M059J (cell line): Measurements from ENCODE around the gene UVSSA. TPM values are rescaled to one million over a fixed set of nuclear protein-coding genes. Genes with fewer than 3 reads are reported as not detected.

Experiments used
- DNase-seq: peaks from one replicate; pipeline ENCODE4 v3.0.0-alpha.2; 2012; ENCODE audit warnings: low read depth
- total RNA-seq: library from RNA; depleted of rRNA; stranded (reverse); fragments of >200 nt; shearing (Covaris generic); gene quantifications from 2 replicates; pipeline ENCODE4 v1.2.3, GENCODE V29; 2014

UVSSA gene
- total RNA-seq, 1 experiment from 2014 or later: 3.9 TPM

- no peak for DNase-seq
These were observed 1.7 kb downstream of the UVSSA start for GRCh38 chr4:1348746-1349145.

DNA sequence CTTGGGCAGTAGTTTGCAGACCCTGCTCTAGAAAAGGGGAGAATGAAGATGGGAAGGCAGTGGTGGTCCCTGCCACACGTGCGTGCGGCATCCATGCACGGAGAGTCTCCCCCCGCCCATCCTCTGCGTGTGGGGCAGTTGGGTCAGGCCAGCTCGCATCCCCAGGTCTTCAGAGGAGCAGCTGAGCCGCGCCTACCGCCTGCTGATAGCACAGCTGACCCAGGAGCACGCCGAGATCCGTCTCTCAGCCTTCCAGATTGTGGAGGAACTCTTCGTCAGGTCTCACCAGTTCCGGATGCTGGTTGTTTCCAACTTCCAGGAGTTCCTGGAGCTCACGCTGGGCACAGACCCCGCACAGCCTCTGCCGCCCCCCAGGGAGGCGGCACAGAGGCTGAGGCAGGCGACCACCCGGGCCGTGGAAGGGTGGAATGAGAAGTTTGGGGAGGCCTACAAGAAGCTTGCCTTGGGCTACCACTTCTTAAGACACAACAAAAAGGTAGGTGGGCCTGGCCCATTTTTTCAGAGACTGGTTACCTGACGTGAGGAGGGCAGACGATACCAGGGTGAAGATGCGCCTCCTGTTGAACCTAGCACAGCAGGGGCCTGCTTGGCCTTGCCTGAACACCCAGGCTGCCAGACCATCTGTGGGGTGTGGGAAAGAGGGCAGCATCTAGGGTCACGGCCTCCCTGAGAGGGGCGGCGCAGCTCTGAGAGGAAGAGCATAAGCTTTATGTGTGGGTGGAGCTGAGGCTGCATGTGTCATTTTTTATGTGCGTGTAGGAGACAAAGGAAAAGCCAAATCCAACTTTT lies 2.6 kb downstream of the UVSSA start:
- no peak for DNase-seq

- DNase-seq: no peak
These were observed 3.1 kb downstream of the UVSSA start for GRCh38 chr4:1350169-1350520.

DNA sequence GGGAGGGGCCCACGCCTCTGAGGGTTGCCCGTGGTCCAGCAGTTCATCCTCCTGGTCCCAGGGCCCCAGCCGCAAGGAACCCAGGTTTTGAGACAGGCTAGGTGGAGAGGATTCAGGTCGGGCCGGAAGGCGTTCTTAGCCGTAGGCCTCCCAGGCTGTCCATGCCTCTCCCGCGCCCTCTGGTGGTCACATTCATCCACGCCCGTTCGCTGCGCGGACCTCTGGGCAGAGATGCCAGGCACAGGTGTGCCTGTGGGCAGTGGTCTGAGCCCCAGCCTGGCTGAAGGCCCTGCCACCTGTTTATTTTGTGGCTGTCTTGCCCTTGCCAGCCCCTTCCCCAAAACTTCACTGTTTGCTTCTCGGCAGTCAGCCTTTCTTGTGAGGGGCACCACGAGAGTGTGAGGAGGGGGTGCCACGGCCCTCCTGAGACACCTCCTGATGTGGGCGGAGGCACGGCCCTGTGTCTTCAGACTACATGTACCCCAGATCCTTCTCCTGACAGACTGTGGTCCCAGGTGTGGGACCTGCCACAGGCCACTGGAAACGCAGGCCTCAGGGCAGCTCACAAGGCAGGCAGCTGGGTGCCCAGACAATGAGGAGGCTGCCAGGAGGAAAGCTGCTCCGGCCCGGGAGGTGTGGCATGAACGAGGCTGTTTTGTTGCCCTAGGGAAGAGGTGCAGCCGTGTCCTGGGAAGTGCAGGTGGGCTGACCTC lies 5.0 kb downstream of the UVSSA start:
- peak; percentile 66 for DNase-seq

- DNase-seq: no peak
These were observed 5.5 kb downstream of the UVSSA start for GRCh38 chr4:1352567-1352900.

GRCh38 chr4:1353186-1354055 lies 6.4 kb downstream of the UVSSA start:
- DNase-seq: no peak

DNA sequence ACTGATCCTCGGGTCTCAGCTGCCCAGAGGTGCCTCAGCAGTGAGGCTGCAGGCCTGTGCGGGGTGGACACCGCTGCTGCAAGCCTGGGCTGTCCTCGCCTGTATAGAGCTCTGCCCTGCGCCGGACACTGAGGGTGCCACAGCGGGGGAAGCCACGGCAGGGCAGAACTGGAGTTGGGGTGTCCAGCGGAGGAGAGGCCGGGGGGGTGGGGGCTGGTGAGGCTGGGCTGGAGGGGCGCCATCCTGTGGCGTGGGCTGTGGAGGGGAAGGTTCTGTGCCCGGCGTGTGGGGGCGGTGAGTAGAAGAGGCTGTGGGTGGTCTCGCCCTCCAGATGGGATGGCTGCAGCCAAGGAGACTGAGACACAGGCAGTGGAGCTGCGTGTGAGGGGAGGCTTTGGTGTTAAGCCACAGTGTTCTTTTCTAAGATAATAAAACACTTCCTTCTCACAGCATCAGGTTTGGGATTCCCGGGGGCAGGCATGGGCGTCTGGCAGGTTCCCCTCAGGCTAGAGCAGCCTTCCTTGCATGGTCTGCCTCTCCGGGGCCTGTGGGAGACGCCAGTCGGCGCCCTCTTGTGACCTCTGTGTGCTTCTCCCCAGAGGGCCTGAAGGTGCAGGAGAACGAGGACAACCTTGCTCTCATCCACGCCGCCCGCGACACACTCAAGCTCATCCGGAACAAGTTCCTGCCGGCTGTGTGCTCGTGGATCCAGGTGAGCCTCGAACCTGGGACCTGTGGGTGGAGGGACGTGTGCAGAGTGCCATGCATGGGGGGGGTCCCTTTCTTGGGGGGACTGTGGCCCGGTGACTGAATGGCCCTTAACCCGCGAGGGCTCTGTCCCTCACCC lies 7.4 kb downstream of the UVSSA start:
- DNase-seq: no peak

DNA sequence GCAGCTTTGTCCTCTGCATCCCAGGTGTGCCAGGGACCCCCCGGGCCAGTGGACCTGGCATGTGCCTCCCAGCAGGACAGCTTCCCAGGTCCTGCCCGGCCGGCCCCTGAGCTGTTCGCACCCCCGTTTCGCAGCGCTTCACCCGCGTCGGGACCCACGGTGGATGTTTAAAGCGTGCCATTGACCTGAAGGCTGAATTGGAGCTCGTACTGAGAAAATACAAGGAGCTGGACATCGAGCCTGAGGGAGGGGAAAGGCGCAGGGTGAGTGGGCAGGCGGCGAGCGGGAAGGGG lies 7.9 kb downstream of the UVSSA start:
- DNase-seq: no peak

DNA sequence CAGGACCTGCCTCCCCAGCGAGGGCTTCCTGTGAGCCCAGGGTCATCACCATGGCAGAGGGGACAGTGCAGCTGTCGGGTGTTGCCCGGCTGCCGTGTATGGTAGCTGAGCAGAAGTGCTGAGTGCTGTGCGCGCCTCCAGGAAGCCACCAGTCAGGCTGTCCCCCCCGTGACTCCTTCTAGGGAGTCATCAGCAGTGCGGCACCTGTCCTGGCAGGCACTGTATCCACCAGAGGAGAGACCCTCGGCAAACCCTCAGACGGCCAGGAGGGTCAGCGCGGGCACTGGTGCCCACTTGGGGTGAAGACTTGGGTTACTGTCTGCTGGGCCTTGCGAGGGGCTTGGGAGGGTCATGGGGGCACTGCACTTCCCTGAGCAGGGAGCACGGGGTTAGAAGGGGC lies 8.4 kb downstream of the UVSSA start:
- DNase-seq: no peak

DNA sequence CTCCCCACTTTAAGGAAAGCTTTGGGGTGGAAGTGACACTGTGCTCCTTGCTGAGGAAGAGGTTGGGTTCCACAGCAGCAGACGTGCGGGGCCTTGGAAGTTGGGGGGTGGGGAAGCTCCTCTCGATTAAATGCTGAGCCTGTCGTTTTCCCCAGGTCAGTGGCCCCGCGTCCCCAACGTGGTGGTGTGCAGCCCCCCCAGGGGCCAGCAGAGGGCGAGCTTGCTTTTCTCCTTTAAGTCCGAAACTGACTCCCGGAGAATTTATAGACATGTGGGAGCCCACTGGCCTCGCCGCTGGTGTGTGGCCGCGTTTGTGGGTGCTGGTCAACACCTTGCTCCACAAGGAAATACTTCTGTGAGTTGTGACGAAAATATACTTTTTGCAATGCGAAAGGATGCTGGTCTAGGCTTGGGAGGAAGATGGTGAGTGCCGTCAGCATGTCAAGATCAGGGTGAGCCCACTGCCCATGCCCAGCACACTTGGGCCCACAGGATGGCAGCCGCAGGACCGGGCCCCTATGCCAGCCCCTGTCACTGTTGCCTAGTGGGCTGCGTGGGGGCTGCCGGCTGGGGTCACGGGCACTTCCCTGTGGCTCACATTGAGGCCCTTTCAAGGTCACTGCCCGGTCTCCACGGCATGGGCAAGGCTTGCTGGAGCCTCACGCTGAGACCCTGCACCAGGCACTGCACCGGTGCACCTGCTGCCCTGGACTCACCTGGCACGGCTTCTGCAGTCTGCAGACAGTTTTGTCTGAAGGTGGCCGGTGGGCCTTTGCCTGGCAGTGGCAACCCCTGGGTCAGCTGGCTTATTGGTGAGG lies 9.4 kb downstream of the UVSSA start:
- peak; percentile 24 for DNase-seq

- no peak for DNase-seq
These were observed 10.6 kb downstream of the UVSSA start for GRCh38 chr4:1357356-1358248.

- DNase-seq: no peak
These were observed 11.6 kb downstream of the UVSSA start for GRCh38 chr4:1358421-1359143.

DNA sequence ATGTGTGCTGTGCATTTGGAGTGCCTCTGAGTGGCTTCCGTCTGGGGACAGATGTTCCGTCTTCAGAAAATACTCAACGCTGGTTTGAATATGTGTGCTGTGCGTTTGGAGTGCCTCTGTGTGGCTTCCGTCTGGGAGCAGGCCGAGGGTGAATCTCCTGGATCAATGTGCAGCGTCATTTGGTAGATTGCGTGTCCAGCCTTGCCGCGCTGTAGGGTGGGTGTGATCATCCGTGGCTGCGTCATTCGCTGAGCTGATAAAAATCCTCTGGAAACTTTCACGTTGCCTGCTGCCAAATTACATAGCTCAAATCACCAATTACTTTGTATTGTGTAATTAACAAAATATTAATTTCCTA lies 12.1 kb downstream of the UVSSA start:
- no peak for DNase-seq

GRCh38 chr4:1359976-1360375 lies 13.0 kb downstream of the UVSSA start:
- no peak for DNase-seq

DNA sequence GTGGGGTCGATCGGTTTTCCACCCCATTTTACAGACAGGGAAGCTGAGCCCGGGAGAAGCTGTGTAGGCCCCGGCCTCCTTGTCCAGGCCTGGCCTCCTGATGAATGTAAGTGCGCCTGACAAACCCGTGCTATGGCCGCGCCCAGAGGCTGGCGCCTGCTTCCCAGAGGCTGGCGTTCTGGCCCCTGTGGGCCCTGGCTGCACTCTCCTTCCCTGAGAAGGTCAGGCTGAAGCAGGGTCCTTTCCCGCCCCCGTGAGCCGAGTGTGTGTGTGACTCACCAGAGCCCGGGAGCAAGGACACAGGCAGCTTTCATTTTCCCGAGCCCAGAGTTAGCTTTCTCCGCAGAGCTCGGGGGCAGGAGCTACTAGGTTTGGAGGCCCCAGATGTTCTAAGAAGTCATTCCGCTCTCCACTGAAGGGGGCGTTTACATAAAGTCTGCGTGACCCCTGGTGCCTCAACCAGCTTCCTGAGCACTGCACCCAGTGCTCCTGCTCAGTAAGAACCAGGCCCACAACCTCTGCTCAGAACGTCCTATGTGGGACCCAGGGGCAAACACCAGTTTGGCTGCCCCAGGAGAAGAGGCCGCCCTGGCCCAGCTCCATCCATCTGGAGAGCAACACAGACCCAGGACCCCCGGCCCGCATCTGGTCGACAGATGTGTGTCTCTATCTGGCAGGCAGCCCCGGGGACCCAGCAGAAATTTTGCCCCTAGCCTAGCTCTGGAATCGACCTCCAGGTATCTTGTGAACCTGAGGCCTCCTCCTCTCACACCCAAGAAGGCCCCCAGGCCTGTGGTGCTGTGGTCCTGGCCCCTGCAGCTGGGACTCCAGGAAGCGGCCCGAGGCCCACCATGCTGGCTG lies 13.6 kb downstream of the UVSSA start:
- peak; percentile 18 for DNase-seq

DNA sequence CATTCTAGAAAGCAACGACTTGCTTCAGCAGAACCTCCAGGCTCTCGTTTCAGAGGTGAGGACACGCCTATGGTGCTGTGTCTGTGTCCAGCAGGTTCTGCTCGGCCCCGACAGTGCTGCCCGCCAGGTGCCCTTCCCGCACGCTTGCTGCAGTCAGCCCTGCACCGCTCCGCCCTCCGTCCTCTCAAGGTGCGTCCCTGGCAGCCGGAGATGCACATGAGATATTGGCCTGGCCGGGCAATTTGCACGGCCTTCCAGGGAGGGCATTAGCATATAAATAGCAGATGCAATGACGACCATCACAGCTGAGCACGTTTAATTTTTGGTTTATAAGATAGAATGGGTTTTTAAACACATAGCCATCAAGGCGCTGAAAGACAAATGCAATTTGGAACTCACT lies 14.4 kb downstream of the UVSSA start:
- no peak for DNase-seq

DNA sequence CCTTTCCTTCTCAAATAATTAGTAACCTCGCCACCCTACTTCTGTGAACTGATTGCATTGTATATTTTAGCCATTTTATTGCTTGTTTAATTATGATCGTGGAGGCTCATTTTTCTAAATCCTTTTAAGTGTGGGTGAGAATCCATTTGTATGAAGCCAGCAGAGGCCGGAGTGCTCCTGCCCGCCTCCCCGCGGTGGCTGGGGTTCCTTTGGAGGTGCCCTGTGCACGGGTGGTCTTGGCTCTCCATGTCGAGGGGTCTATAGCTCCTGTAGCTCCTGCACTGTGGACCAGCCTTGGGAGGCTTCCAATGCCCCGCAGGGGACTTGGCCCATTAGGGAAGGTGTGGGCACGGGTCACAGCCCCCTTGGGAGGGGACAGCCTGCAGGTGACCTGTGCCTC lies 15.0 kb downstream of the UVSSA start:
- DNase-seq: no peak

DNA sequence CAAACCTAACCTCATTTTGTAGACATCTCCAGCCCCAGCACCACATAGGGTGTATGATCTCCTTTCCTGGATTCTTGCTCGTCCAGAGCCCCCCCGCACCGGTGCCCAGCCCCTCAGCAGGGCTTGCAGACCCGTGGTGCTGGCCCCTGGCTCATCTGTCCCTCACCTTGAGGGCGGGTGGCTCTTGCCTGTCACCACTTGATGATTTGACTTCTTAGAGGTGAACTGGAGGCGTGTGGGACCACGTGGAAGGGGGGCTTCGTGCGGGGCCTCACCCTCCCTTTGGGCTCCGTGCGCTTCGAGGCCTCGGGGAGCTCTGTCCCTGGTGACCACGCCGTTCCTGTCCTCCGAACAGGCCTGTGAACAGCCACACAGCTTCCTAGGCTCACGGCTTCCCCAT lies 15.5 kb downstream of the UVSSA start:
- no peak for DNase-seq
